OCI-M2 (cell line): Measurements from ENCODE around the gene CEP55.
A peak's percentile ranks its signal among the peaks of the same experiment; 100 is the strongest.
"Not testable (repeated sequence)": the region's sequence is repeated elsewhere in the genome, so short reads cannot be mapped to it uniquely, and the experiment has no call there.

Experiments
- DNase-seq: peaks from one replicate; lab custom pipeline; 2025; ENCODE audit not compliant: unreplicated experiment; lab: John Stamatoyannopoulos, UW

Gene CEP55

GRCh38 chr10:93496322-93497041 lies at the start of gene CEP55:
Gene CEP55 (plus strand): TSS chr10:93496612. CDS start chr10:93500052, 3,440 bp downstream.
- peak; percentile 56 for DNase-seq

- no peak for DNase-seq
These were observed 49.4 kb upstream of the CEP55 start for GRCh38 chr10:93447019-93447418.

- no peak for DNase-seq
These were observed 48.4 kb upstream of the CEP55 start for GRCh38 chr10:93447970-93448369.

GRCh38 chr10:93451244-93451947 lies 45.0 kb upstream of the CEP55 start:
- DNase-seq: no peak

GRCh38 chr10:93452143-93452542 lies 44.3 kb upstream of the CEP55 start:
- DNase-seq: no peak

- DNase-seq: no peak
These were observed 42.3 kb upstream of the CEP55 start for GRCh38 chr10:93454146-93454545.

GRCh38 chr10:93454736-93455135 lies 41.7 kb upstream of the CEP55 start:
- DNase-seq: no peak

GRCh38 chr10:93456480-93456879 lies 39.9 kb upstream of the CEP55 start:
- DNase-seq: no peak

GRCh38 chr10:93457511-93457910 lies 38.9 kb upstream of the CEP55 start:
- DNase-seq: no peak

GRCh38 chr10:93458821-93459257 lies 37.6 kb upstream of the CEP55 start:
- DNase-seq: no peak

- no peak for DNase-seq
These were observed 36.9 kb upstream of the CEP55 start for GRCh38 chr10:93459466-93459865.

GRCh38 chr10:93461109-93461806 lies 35.2 kb upstream of the CEP55 start:
- no peak for DNase-seq

- no peak for DNase-seq
These were observed 34.6 kb upstream of the CEP55 start for GRCh38 chr10:93461807-93462178.

- no peak for DNase-seq
These were observed 34.0 kb upstream of the CEP55 start for GRCh38 chr10:93462371-93462770.

- no peak for DNase-seq
These were observed 33.5 kb upstream of the CEP55 start for GRCh38 chr10:93462881-93463280.

GRCh38 chr10:93463723-93464476 lies 32.5 kb upstream of the CEP55 start:
- no peak for DNase-seq

- DNase-seq: no peak
These were observed 31.5 kb upstream of the CEP55 start for GRCh38 chr10:93464776-93465388.

GRCh38 chr10:93465806-93466675 lies 30.4 kb upstream of the CEP55 start:
- DNase-seq: no peak

GRCh38 chr10:93467635-93468034 lies 28.8 kb upstream of the CEP55 start:
- not testable (repeated sequence) for DNase-seq
